Endodermal cell (in vitro differentiated cells): ENCODE results near the gene SOHLH2. TPM values are rescaled to one million over a fixed set of nuclear protein-coding genes. Genes with fewer than 3 reads are reported as not detected.

ENCODE experiments used
- DNase-seq: peaks from one replicate; pipeline ENCODE4 v3.0.0-alpha.2; 2017
- H3K27ac ChIP-seq: 2 replicates; pipeline ENCODE4 v1.5.1; 2013; ENCODE audit warnings: mild to moderate bottlenecking, low read depth, low read length, moderate library complexity
- H3K27me3 ChIP-seq: 2 replicates; pipeline ENCODE4 v1.6.1; 2013; ENCODE audit warnings: mild to moderate bottlenecking, low read length, moderate library complexity; ENCODE audit not compliant: insufficient read depth, control insufficient read depth, poor library complexity, severe bottlenecking
- H3K36me3 ChIP-seq: 2 replicates; pipeline ENCODE4 v1.7.0; 2013; ENCODE audit warnings: mild to moderate bottlenecking, low read length, moderate library complexity; ENCODE audit not compliant: control insufficient read depth, insufficient read depth
- H3K4me1 ChIP-seq: one replicate; pipeline ENCODE4 v1.7.0; 2013; ENCODE audit warnings: low read length; ENCODE audit not compliant: control insufficient read depth, insufficient read depth
- H3K4me3 ChIP-seq: 2 replicates; pipeline ENCODE4 v1.5.1; 2013; ENCODE audit warnings: mild to moderate bottlenecking, low read length, moderate library complexity
- H3K9ac ChIP-seq: 2 replicates; pipeline ENCODE4 v1.6.1; 2013; ENCODE audit warnings: mild to moderate bottlenecking, low read length, moderate library complexity; ENCODE audit not compliant: poor library complexity, severe bottlenecking; ENCODE audit errors: extremely low read depth
- H3K9me3 ChIP-seq: 2 replicates; pipeline ENCODE4 v1.6.1; 2013; ENCODE audit warnings: mild to moderate bottlenecking, low read length, moderate library complexity; ENCODE audit not compliant: control insufficient read depth
- H3K27ac Mint-ChIP-seq: 2 replicates; pipeline ENCODE4 v1.8.0; 2020; ENCODE audit warnings: mixed read lengths
- H3K27me3 Mint-ChIP-seq: 2 replicates; pipeline ENCODE4 v1.8.0; 2021; ENCODE audit warnings: mild to moderate bottlenecking, mixed read lengths; ENCODE audit not compliant: insufficient read depth
- H3K36me3 Mint-ChIP-seq: 2 replicates; pipeline ENCODE4 v1.8.0; 2020; ENCODE audit warnings: low read depth, mixed read lengths
- H3K4me1 Mint-ChIP-seq: 2 replicates; pipeline ENCODE4 v1.8.0; 2020; ENCODE audit warnings: mixed read lengths
- H3K4me3 Mint-ChIP-seq: 2 replicates; pipeline ENCODE4 v1.8.0; 2020; ENCODE audit warnings: mild to moderate bottlenecking, moderate library complexity, mixed read lengths
- H3K9me3 Mint-ChIP-seq: 2 replicates; pipeline ENCODE4 v1.8.0; 2020; ENCODE audit warnings: mild to moderate bottlenecking, mixed read lengths
- CTCF ChIP-seq: fragments of 200-600 bp; sonication (generic); conservative IDR thresholded peaks from 2 replicates; pipeline ENCODE4 v1.5.0; 2021; ENCODE audit warnings: antibody characterized with exemption, mild to moderate bottlenecking
- WGBS, 2 experiments: methylation state at CpG; one replicate each; pipeline versions ENCODE4 v1.1.5 to v1.1.7; 2013; ENCODE audit warnings: missing lambda C conversion rate in 2 of 2, mixed read lengths in 1 of 2; ENCODE audit not compliant: insufficient coverage in 1 of 2, insufficient read length in 1 of 2; 5-methylcytosine and 5-hydroxymethylcytosine counted together
- total RNA-seq, 2 donors: library from RNA; stranded (reverse); fragmentation: NEBNext Ultra II Directional in 1 of 2; extraction: Animal tissue kit (Norgen Biotek cat#: 25700) in 1 of 2; gene quantifications; 2 replicates in 1 of 2; 3 replicates in 1 of 2; pipeline ENCODE4 v1.2.1, GENCODE V29; 2021

The SOHLH2 gene
- total RNA-seq, 2 donors from 2014 or later: 2.1 to 14.2 TPM

DNA sequence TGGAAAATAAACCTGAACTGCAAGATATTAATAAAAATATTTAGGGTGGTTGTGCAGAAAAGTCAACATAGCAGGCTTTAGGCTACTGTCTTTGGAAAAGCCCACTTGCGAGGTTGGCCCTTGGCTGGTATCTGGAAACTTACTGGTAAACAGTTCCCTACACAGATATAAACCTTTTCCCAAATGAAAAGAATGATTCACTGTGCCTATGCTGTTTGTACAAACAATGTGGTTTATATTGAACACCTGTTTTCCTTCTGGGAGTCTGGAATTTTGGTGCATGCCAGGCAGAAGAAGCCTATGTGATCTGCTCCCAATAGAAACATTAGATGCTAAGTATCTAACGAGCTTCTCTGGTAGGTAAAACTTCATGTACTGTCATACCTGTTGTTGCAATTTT is 29.7 kb upstream of the SOHLH2 start:
- DNase-seq: no peak
- TF ChIP-seq CTCF: no peak
- Histone ChIP-seq H3K27me3 (no peaks in the 10 kb centered on the region), H3K4me1 (no peaks in the 10 kb centered on the region), H3K9me3 (peaks cover 21% of the 10 kb centered on the region), H3K9ac (no peak overlapping the region), H3K27ac (no peak overlapping the region), H3K4me3 (no peak overlapping the region), H3K36me3 (no peaks in the 10 kb centered on the region)
- Mint-ChIP-seq H3K9me3 (peaks cover 8% of the 10 kb centered on the region), H3K27ac (no peak overlapping the region), H3K4me1 (no peaks in the 10 kb centered on the region), H3K36me3 (peaks cover 23% of the 10 kb centered on the region), H3K27me3 (no peaks in the 10 kb centered on the region), H3K4me3 (no peak overlapping the region)
- 97 to 100% methylated on average over 1 to 2 of the region's 2 CpGs for WGBS, 2 experiments

GRCh38 chr13:36242761-36243160 is 28.4 kb upstream of the SOHLH2 start:
- H3K9ac ChIP-seq: no peak overlapping the region
- Mint-ChIP-seq H3K4me1 (no peaks in the 10 kb centered on the region), H3K27me3 (no peaks in the 10 kb centered on the region), H3K4me3 (no peak overlapping the region), H3K36me3 (peaks cover 22% of the 10 kb centered on the region), H3K9me3 (peaks cover 8% of the 10 kb centered on the region), H3K27ac (no peak overlapping the region)
- H3K27ac ChIP-seq: no peak overlapping the region
- H3K4me3 ChIP-seq: no peak overlapping the region
- no peak for TF ChIP-seq CTCF
- no peak for DNase-seq
- H3K9me3 ChIP-seq: peaks cover 19% of the 10 kb centered on the region
- no peaks in the 10 kb centered on the region for H3K36me3 ChIP-seq
- 80 to 91% methylated on average over 1 to 2 of the region's 2 CpGs for WGBS, 2 experiments
- no peaks in the 10 kb centered on the region for H3K27me3 ChIP-seq
- H3K4me1 ChIP-seq: no peaks in the 10 kb centered on the region

GRCh38 chr13:36231236-36231635 is 16.9 kb upstream of the SOHLH2 start:
- H3K9me3 Mint-ChIP-seq: peaks cover 41% of the 10 kb centered on the region
- H3K27ac Mint-ChIP-seq: no peak overlapping the region
- H3K9me3 ChIP-seq: peaks cover 30% of the 10 kb centered on the region

More at GRCh38 chr13:36231236-36231635, 16.9 kb upstream of the SOHLH2 start:
- H3K4me3 ChIP-seq: no peak overlapping the region
- no peak for TF ChIP-seq CTCF
- Mint-ChIP-seq H3K4me1 (peaks cover 12% of the 10 kb centered on the region), H3K36me3 (peaks cover 22% of the 10 kb centered on the region), H3K4me3 (no peak overlapping the region), H3K27me3 (no peaks in the 10 kb centered on the region)
- H3K36me3 ChIP-seq: peaks cover 4% of the 10 kb centered on the region
- H3K9ac ChIP-seq: no peak overlapping the region
- WGBS, 2 experiments: 50 to 59% methylated on average over 2 to 3 of the region's 3 CpGs
- no peak overlapping the region for H3K27ac ChIP-seq
- no peaks in the 10 kb centered on the region for H3K27me3 ChIP-seq
- H3K4me1 ChIP-seq: no peaks in the 10 kb centered on the region
- no peak for DNase-seq
